ENCODE results near the gene SPATA12.
"Not testable (repeated sequence)": the region's sequence is repeated elsewhere in the genome, so short reads cannot be mapped to it uniquely, and the experiment has no call there.

The SPATA12 gene

GRCh38 chr3:57083266-57083995 lies 23.0 kb downstream of the SPATA12 start:
- not testable (repeated sequence) for DNase-seq (ENCODE audit: low read depth in 2 of 2)

GRCh38 chr3:57085211-57085610 lies 24.7 kb downstream of the SPATA12 start:
- DNase-seq (ENCODE audit: low read depth in 2 of 2), result no peak

- DNase-seq (ENCODE audit: low read depth in 2 of 2), result no peak
Measured at GRCh38 chr3:57086201-57086600, 25.7 kb downstream of the SPATA12 start.

GRCh38 chr3:57087361-57088092 lies 27.1 kb downstream of the SPATA12 start:
- no peak for DNase-seq (ENCODE audit: low read depth in 2 of 2)

- DNase-seq (ENCODE audit: low read depth in 2 of 2), result no peak
Measured at GRCh38 chr3:57088503-57088902, 28.0 kb downstream of the SPATA12 start.

GRCh38 chr3:57089043-57089442 lies 28.6 kb downstream of the SPATA12 start:
- DNase-seq (ENCODE audit: low read depth in 2 of 2), result no peak

GRCh38 chr3:57091521-57092273 lies 31.2 kb downstream of the SPATA12 start:
- DNase-seq (ENCODE audit: low read depth in 2 of 2), result no peak

GRCh38 chr3:57093489-57093888 lies 33.0 kb downstream of the SPATA12 start:
- no peak for DNase-seq (ENCODE audit: low read depth in 2 of 2)

- DNase-seq (ENCODE audit: low read depth in 2 of 2), result no peak
Measured at GRCh38 chr3:57093971-57094535, 33.6 kb downstream of the SPATA12 start.

- DNase-seq (ENCODE audit: low read depth in 2 of 2), result no peak
Measured at GRCh38 chr3:57094575-57094974, 34.1 kb downstream of the SPATA12 start.

GRCh38 chr3:57095363-57095762 lies 34.9 kb downstream of the SPATA12 start:
- no peak for DNase-seq (ENCODE audit: low read depth in 2 of 2)

- DNase-seq (ENCODE audit: low read depth in 2 of 2), result no peak
Measured at GRCh38 chr3:57097536-57097935, 37.1 kb downstream of the SPATA12 start.

- no peak for DNase-seq (ENCODE audit: low read depth in 2 of 2)
Measured at GRCh38 chr3:57098418-57099310, 38.2 kb downstream of the SPATA12 start.

GRCh38 chr3:57100046-57100695 lies 39.7 kb downstream of the SPATA12 start:
- peak; percentile 19 to 26 for DNase-seq (ENCODE audit: low read depth in 2 of 2)

- DNase-seq (ENCODE audit: low read depth in 2 of 2), result no peak
Measured at GRCh38 chr3:57105585-57105984, 45.1 kb downstream of the SPATA12 start.

GRCh38 chr3:57108684-57109083 lies 48.2 kb downstream of the SPATA12 start:
- no peak for DNase-seq (ENCODE audit: low read depth in 2 of 2)

GRCh38 chr3:57109437-57110199 lies 49.2 kb downstream of the SPATA12 start:
- no peak for DNase-seq (ENCODE audit: low read depth in 2 of 2)

GRCh38 chr3:57110214-57110613 lies 49.8 kb downstream of the SPATA12 start:
- DNase-seq (ENCODE audit: low read depth in 2 of 2), result no peak

- DNase-seq (ENCODE audit: low read depth in 2 of 2), result no peak
Measured at GRCh38 chr3:57110798-57111197, 50.3 kb downstream of the SPATA12 start.

GRCh38 chr3:57112206-57112605 lies 51.7 kb downstream of the SPATA12 start:
- DNase-seq (ENCODE audit: low read depth in 2 of 2), result no peak

Data from activated CD8-positive, alpha-beta memory T cell treated with anti-CD3 and anti-CD28 coated beads for 4 hours (primary cell).